Measurements from ENCODE around the gene COL27A1. TPM values are rescaled to one million over a fixed set of nuclear protein-coding genes. Genes with fewer than 3 reads are reported as not detected.

COL27A1 gene
- total RNA-seq, 1 donor from 2014 or later = 20.3 TPM

- Mint-ChIP-seq H3K27me3 (ENCODE audit: low read depth) (no peaks in the 10 kb centered on the region), H3K4me1 (no peaks in the 10 kb centered on the region), H3K36me3 (ENCODE audit: low read depth) (no peaks in the 10 kb centered on the region), H3K9me3 (no peaks in the 10 kb centered on the region), H3K27ac (ENCODE audit: unreplicated experiment) (no peak overlapping the region), H3K4me3 (no peak overlapping the region)
- no peak for TF ChIP-seq CTCF (conservative IDR thresholded peaks at IDR 0.05)
- DNase-seq (ENCODE audit: low read depth, low spot score) = no peak
Observed at GRCh38 chr9:114216976-114217375, 61.6 kb downstream of the COL27A1 start.

- H3K4me3 Mint-ChIP-seq = no peak overlapping the region
- DNase-seq (ENCODE audit: low read depth, low spot score) = no peak
Observed at GRCh38 chr9:114218264-114219120, 63.2 kb downstream of the COL27A1 start.

GRCh38 chr9:114220061-114220541 lies 64.8 kb downstream of the COL27A1 start:
- TF ChIP-seq CTCF (conservative IDR thresholded peaks at IDR 0.05) = no peak
- Mint-ChIP-seq H3K36me3 (ENCODE audit: low read depth) (no peaks in the 10 kb centered on the region), H3K4me3 (no peak overlapping the region), H3K9me3 (no peaks in the 10 kb centered on the region), H3K27me3 (ENCODE audit: low read depth) (no peaks in the 10 kb centered on the region), H3K4me1 (peaks cover 8% of the 10 kb centered on the region), H3K27ac (ENCODE audit: unreplicated experiment) (no peak overlapping the region)
- no peak for DNase-seq (ENCODE audit: low read depth, low spot score)

More at GRCh38 chr9:114218264-114219120, 63.2 kb downstream of the COL27A1 start:
- H3K4me1 Mint-ChIP-seq = no peaks in the 10 kb centered on the region
- no peaks in the 10 kb centered on the region for H3K9me3 Mint-ChIP-seq
- no peak overlapping the region for H3K27ac Mint-ChIP-seq (ENCODE audit: unreplicated experiment)
- H3K36me3 Mint-ChIP-seq (ENCODE audit: low read depth) = no peaks in the 10 kb centered on the region
- no peak for TF ChIP-seq CTCF (conservative IDR thresholded peaks at IDR 0.05)
- H3K27me3 Mint-ChIP-seq (ENCODE audit: low read depth) = no peaks in the 10 kb centered on the region

GRCh38 chr9:114221706-114222465 lies 66.5 kb downstream of the COL27A1 start:
- H3K36me3 Mint-ChIP-seq (ENCODE audit: low read depth) = no peaks in the 10 kb centered on the region

More at GRCh38 chr9:114221706-114222465, 66.5 kb downstream of the COL27A1 start:
- TF ChIP-seq CTCF (conservative IDR thresholded peaks at IDR 0.05) = no peak
- no peaks in the 10 kb centered on the region for H3K27me3 Mint-ChIP-seq (ENCODE audit: low read depth)
- H3K4me1 Mint-ChIP-seq = peaks cover 19% of the 10 kb centered on the region
- no peak for DNase-seq (ENCODE audit: low read depth, low spot score)
- H3K9me3 Mint-ChIP-seq = no peaks in the 10 kb centered on the region
- H3K4me3 Mint-ChIP-seq = no peak overlapping the region
- H3K27ac Mint-ChIP-seq (ENCODE audit: unreplicated experiment) = no peak overlapping the region
